HepG2 (cell line): ENCODE results near the gene CSNK2B. TPM values are rescaled to one million over a fixed set of nuclear protein-coding genes. Genes with fewer than 3 reads are reported as not detected.

ENCODE experiments used
- HOXD1 ChIP-seq: sonication (generic); formaldehyde crosslinking; IDR thresholded peaks from 2 replicates; pipeline ENCODE4 v1.5.0; 2020; ENCODE audit warnings: missing genetic modification reagents
- IRF1 ChIP-seq: sonication (generic); formaldehyde crosslinking; IDR thresholded peaks from 2 replicates; pipeline ENCODE4 v1.4.0; 2020; ENCODE audit warnings: low read depth, mild to moderate bottlenecking, missing genetic modification reagents
- LCORL ChIP-seq, 2 experiments: fragments of 450-650 bp in 1 of 2; sonication (generic) in 1 of 2; formaldehyde crosslinking in 1 of 2; IDR thresholded peaks; 2 replicates each; pipeline versions ENCODE4 v1.5.0 to v1.6.1; 2017 to 2020; ENCODE audit warnings: antibody characterized with exemption in 1 of 2, missing genetic modification reagents in 1 of 2
- MEIS2 ChIP-seq: sonication (generic); formaldehyde crosslinking; IDR thresholded peaks from 2 replicates; pipeline ENCODE4 v1.9.0; 2021; ENCODE audit warnings: mild to moderate bottlenecking, missing genetic modification reagents
- MXD3 ChIP-seq: IDR thresholded peaks from 2 replicates; pipeline ENCODE4 v1.6.1; 2016; ENCODE audit warnings: mild to moderate bottlenecking, missing biosample characterization, missing genetic modification reagents
- PHF21A ChIP-seq: sonication (generic); formaldehyde crosslinking; IDR thresholded peaks from 2 replicates; pipeline ENCODE4 v1.5.0; 2020; ENCODE audit warnings: mild to moderate bottlenecking, missing genetic modification reagents
- POGZ ChIP-seq: sonication (generic); formaldehyde crosslinking; IDR thresholded peaks from 2 replicates; pipeline ENCODE4 v1.4.0; 2020; ENCODE audit warnings: mild to moderate bottlenecking, missing genetic modification reagents
- SP4 ChIP-seq: sonication (generic); formaldehyde crosslinking; IDR thresholded peaks from 2 replicates; pipeline ENCODE4 v1.8.1; 2023; ENCODE audit warnings: mild to moderate bottlenecking, missing genetic modification reagents
- TBX2 ChIP-seq: sonication (generic); formaldehyde crosslinking; IDR thresholded peaks from 2 replicates; pipeline ENCODE4 v1.5.0; 2020; ENCODE audit warnings: missing genetic modification reagents, mild to moderate bottlenecking, borderline replicate concordance
- TEAD2 ChIP-seq: sonication (generic); formaldehyde crosslinking; IDR thresholded peaks from 2 replicates; pipeline ENCODE4 v1.9.0; 2021; ENCODE audit warnings: missing genetic modification reagents
- ZBTB8A ChIP-seq: sonication (generic); formaldehyde crosslinking; IDR thresholded peaks from 2 replicates; pipeline ENCODE4 v1.4.0; 2020; ENCODE audit warnings: mild to moderate bottlenecking, low read depth, missing genetic modification reagents, borderline replicate concordance
- ZMAT5 ChIP-seq: sonication (generic); formaldehyde crosslinking; IDR thresholded peaks from 2 replicates; pipeline ENCODE4 v1.5.0; 2020; ENCODE audit warnings: mild to moderate bottlenecking, low read depth, missing genetic modification reagents, borderline replicate concordance
- ZNF143 ChIP-seq: sonication (generic); formaldehyde crosslinking; IDR thresholded peaks from 2 replicates; pipeline ENCODE4 v1.4.0; 2020; ENCODE audit warnings: missing genetic modification reagents
- ZNF24 ChIP-seq: fragments of 450-650 bp; IDR thresholded peaks from 2 replicates; pipeline ENCODE4 v1.6.1; 2017; ENCODE audit warnings: antibody characterized with exemption, mild to moderate bottlenecking
- ZNF275 ChIP-seq: sonication (generic); formaldehyde crosslinking; IDR thresholded peaks from 2 replicates; pipeline ENCODE4 v1.8.0; 2022; ENCODE audit warnings: missing genetic modification reagents, mild to moderate bottlenecking, inconsistent platforms, borderline replicate concordance
- ZNF383 ChIP-seq: sonication (generic); formaldehyde crosslinking; IDR thresholded peaks from 2 replicates; pipeline ENCODE4 v1.4.0; 2020; ENCODE audit warnings: missing genetic modification reagents, mild to moderate bottlenecking, borderline replicate concordance
- ZNF441 ChIP-seq: sonication (generic); formaldehyde crosslinking; IDR thresholded peaks from 2 replicates; pipeline ENCODE4 v1.7.0; 2021; ENCODE audit warnings: missing genetic modification reagents, borderline replicate concordance
- ZNF503 ChIP-seq: sonication (generic); formaldehyde crosslinking; IDR thresholded peaks from 2 replicates; pipeline ENCODE4 v1.4.0; 2020; ENCODE audit warnings: missing genetic modification reagents
- ZNF674 ChIP-seq: sonication (generic); formaldehyde crosslinking; IDR thresholded peaks from 2 replicates; pipeline ENCODE4 v1.5.0; 2020; ENCODE audit warnings: low read depth, mild to moderate bottlenecking, missing genetic modification reagents
- polyA plus RNA-seq, 8 experiments: library from polyadenylated mRNA; depleted of rRNA in 3 of 8; stranded (reverse) in 7 of 8; unstranded in 1 of 8; fragments of >200 nt; fragmentation: Illumina TruSeq in 4 of 8; extraction: Trizol in 4 of 8; gene quantifications; 2 replicates each; pipeline versions ENCODE4 v1.2.1 to v1.2.3, GENCODE V29; 2011 to 2016; ENCODE audit warnings: low read depth in 4 of 8, missing spikeins in 1 of 8, mixed read lengths in 1 of 8; ENCODE audit not compliant: insufficient read depth in 1 of 8
- total RNA-seq, 5 experiments: library from RNA; depleted of rRNA; stranded (reverse); fragments of >200 nt; fragmentation: Illumina TruSeq; extraction: Trizol; gene quantifications; 2 replicates each; pipeline ENCODE4 v1.2.3, GENCODE V29; 2016; ENCODE audit warnings: low read depth in 1 of 5

CSNK2B gene
- total and polyA plus RNA-seq, 2 of the 13 experiments (the other 11 are each of a cell fraction or from before 2014, with no cell fraction given): 111 to 296 TPM

- TF ChIP-seq ZNF503 (CRISPR knock-in tag): peak; percentile 52; the same call in 1 of the 2 replicates
- TF ChIP-seq MXD3 (CRISPR knock-in tag): 0 out of 2 replicates have a peak, but pooled peaks have one; percentile 20
- TF ChIP-seq MEIS2 (CRISPR knock-in tag): peak; percentile 72; the same call in 1 of the 2 replicates
- TF ChIP-seq ZBTB8A (CRISPR knock-in tag): no peak
- TF ChIP-seq TBX2: peak; percentile 98
- peak; percentile 88 for TF ChIP-seq PHF21A (CRISPR knock-in tag)
- TF ChIP-seq ZNF275 (CRISPR knock-in tag): 0 out of 2 replicates have a peak, but pooled peaks have one; percentile 31
- TF ChIP-seq HOXD1 (CRISPR knock-in tag): no peak
- 0 out of 2 replicates have a peak, but pooled peaks have one; percentile 13 for TF ChIP-seq ZNF24
- TF ChIP-seq ZMAT5: no peak
- TF ChIP-seq LCORL (IDR thresholded peaks at IDR 0.05): no peak
- TF ChIP-seq LCORL (CRISPR knock-in tag; IDR thresholded peaks at IDR 0.05): peak; percentile 76; the same call in 1 of the 2 replicates
- no peak for TF ChIP-seq ZNF383 (CRISPR knock-in tag)
- TF ChIP-seq TEAD2 (CRISPR knock-in tag): no peak
- no peak for TF ChIP-seq ZNF674 (CRISPR knock-in tag)
- peak; percentile 43 for TF ChIP-seq SP4 (CRISPR knock-in tag)
- no peak for TF ChIP-seq ZNF143
- TF ChIP-seq ZNF441 (CRISPR knock-in tag): peak; percentile 56; the same call in 1 of the 2 replicates
- TF ChIP-seq POGZ (CRISPR knock-in tag): peak; percentile 79
- TF ChIP-seq IRF1 (CRISPR knock-in tag): no peak
Observed at GRCh38 chr6:31702819-31703716, 37.2 kb downstream of the CSNK2B start, which contains the start of gene ABHD16A (continued).
